GM23248 (cell line): ENCODE measurements around the gene ENOX2. TPM values are rescaled to one million over a fixed set of nuclear protein-coding genes. Genes with fewer than 3 reads are reported as not detected.

ENCODE experiments used
- DNase-seq: peaks from one replicate; pipeline ENCODE4 v3.0.0-alpha.2; 2015
- H2AFZ ChIP-seq: fragments of 200-600 bp; sonication (generic); 2 replicates; pipeline ENCODE4 v1.6.1; 2016; ENCODE audit warnings: antibody characterized with exemption
- H3F3A ChIP-seq: fragments of 200-600 bp; sonication (generic); 2 replicates; pipeline ENCODE4 v1.6.1; 2016; ENCODE audit warnings: mild to moderate bottlenecking, antibody characterized with exemption, mixed run types; ENCODE audit not compliant: insufficient read depth
- H3K27ac ChIP-seq: fragments of 200-600 bp; sonication (generic); 2 replicates; pipeline ENCODE4 v1.5.1; 2016; ENCODE audit warnings: mild to moderate bottlenecking
- H3K27me3 ChIP-seq: fragments of 200-600 bp; sonication (generic); replicated peaks from 2 replicates; pipeline ENCODE4 v1.6.1; 2016; ENCODE audit warnings: mild to moderate bottlenecking; ENCODE audit not compliant: insufficient read depth
- H3K36me3 ChIP-seq: fragments of 200-600 bp; sonication (generic); 2 replicates; pipeline ENCODE4 v1.6.1; 2016; ENCODE audit warnings: low read depth, mild to moderate bottlenecking
- H3K4me1 ChIP-seq: fragments of 200-600 bp; sonication (generic); 2 replicates; pipeline ENCODE4 v1.6.1; 2016; ENCODE audit warnings: mild to moderate bottlenecking; ENCODE audit not compliant: insufficient read depth
- H3K4me2 ChIP-seq: fragments of 200-600 bp; sonication (generic); one replicate; pipeline ENCODE4 v1.6.1; 2016; ENCODE audit warnings: mild to moderate bottlenecking; ENCODE audit not compliant: unreplicated experiment
- H3K4me3 ChIP-seq: fragments of 200-600 bp; sonication (generic); 2 replicates; pipeline ENCODE4 v1.5.1; 2016; ENCODE audit warnings: mild to moderate bottlenecking
- H3K79me2 ChIP-seq: fragments of 200-600 bp; sonication (generic); 2 replicates; pipeline ENCODE4 v1.6.1; 2016; ENCODE audit warnings: mild to moderate bottlenecking; ENCODE audit not compliant: insufficient read depth
- H3K9ac ChIP-seq: fragments of 200-600 bp; sonication (generic); 2 replicates; pipeline ENCODE4 v1.6.1; 2016; ENCODE audit warnings: mild to moderate bottlenecking
- H3K9me2 ChIP-seq: fragments of 200-600 bp; sonication (generic); 2 replicates; pipeline ENCODE4 v1.6.1; 2016; ENCODE audit warnings: mixed run types, mild to moderate bottlenecking, moderate library complexity; ENCODE audit not compliant: insufficient read depth
- H3K9me3 ChIP-seq: fragments of 200-600 bp; sonication (generic); one replicate; pipeline ENCODE4 v1.6.1; 2017; ENCODE audit warnings: low read depth
- H4K20me1 ChIP-seq: fragments of 200-600 bp; sonication (generic); 2 replicates; pipeline ENCODE4 v1.6.0; 2016; ENCODE audit not compliant: insufficient read depth
- EZH2 ChIP-seq: fragments of 200-600 bp; sonication (generic); IDR thresholded peaks from 2 replicates; pipeline ENCODE4 v1.6.1; 2018; ENCODE audit warnings: antibody characterized with exemption, mild to moderate bottlenecking; ENCODE audit not compliant: insufficient read depth, poor library complexity, severe bottlenecking
- EZH2phosphoT487 ChIP-seq: fragments of 200-600 bp; sonication (generic); IDR thresholded peaks from 2 replicates; pipeline ENCODE4 v1.6.1; 2018; ENCODE audit warnings: antibody characterized with exemption, moderate library complexity, mild to moderate bottlenecking, low read depth; ENCODE audit not compliant: insufficient read depth
- WGBS, 2 experiments: methylation state at CpG; one replicate each; pipeline ENCODE4 v1.1.6; 2015 to 2017; ENCODE audit warnings: low lambda C conversion rate in 2 of 2, low coverage in 1 of 2; ENCODE audit errors: missing lambda C conversion rate in 2 of 2; 5-methylcytosine and 5-hydroxymethylcytosine counted together
- in situ Hi-C: fragments of 300-500 bp; cut with MboI; formaldehyde crosslinking; loops from 2 replicates; pipeline ENCODE4 v1.15.0; 2020
- polyA plus RNA-seq: library from polyadenylated mRNA; unstranded; fragments of >200 nt; fragmentation: Nextera tagmentation; extraction: Ambion mirVana; gene quantifications from 2 replicates; pipeline ENCODE4 v1.2.1, GENCODE V29; 2016
- total RNA-seq: library from RNA; depleted of rRNA; stranded (reverse); fragments of >200 nt; shearing (Covaris generic); gene quantifications from 2 replicates; pipeline ENCODE4 v1.2.3, GENCODE V29; 2014

Gene ENOX2
- total and polyA plus RNA-seq, 2 experiments from 2014 or later, result 13.6 to 14.5 TPM

DNA sequence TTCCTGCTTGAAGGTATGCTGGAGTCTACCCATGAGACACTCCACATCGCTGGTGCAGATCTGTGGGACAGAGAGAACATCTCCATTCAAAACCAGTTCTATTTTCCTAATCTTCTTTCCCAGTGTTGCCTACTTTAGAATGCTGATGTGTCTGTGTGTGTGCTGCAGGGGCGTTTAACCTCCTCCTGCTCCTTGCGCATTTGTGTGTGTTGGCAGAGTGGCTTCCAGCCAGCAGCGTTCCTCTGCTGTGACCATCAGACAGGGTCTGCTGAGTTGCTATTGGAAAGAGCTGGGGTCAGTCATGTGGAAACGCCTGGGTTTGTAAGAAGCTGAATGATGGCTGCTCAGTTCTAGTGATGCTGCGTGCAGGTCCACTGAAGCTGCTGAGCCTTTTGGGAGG, 277.6 kb downstream of the ENOX2 start:
- no peak overlapping the region for H3K4me2 ChIP-seq
- no peaks in the 10 kb centered on the region for H3K9me2 ChIP-seq
- H3K4me1 ChIP-seq, result no peaks in the 10 kb centered on the region
- no peak overlapping the region for H3K4me3 ChIP-seq
- H3K27me3 ChIP-seq, result no peaks in the 10 kb centered on the region
- WGBS, 2 experiments, result 96 to 98% methylated on average over 6 of the region's 6 CpGs
- no peak overlapping the region for H3K9ac ChIP-seq
- no peaks in the 10 kb centered on the region for H3K79me2 ChIP-seq
- no peak for DNase-seq
- TF ChIP-seq EZH2 (no peak), EZH2phosphoT487 (no peak)
- H3F3A ChIP-seq, result no peaks in the 10 kb centered on the region
- H3K36me3 ChIP-seq, result no peaks in the 10 kb centered on the region
- in situ Hi-C loops, result no loop called here
- no peak overlapping the region for H3K27ac ChIP-seq
- no peak overlapping the region for H2AFZ ChIP-seq
- H3K9me3 ChIP-seq, result no peaks in the 10 kb centered on the region
- H4K20me1 ChIP-seq, result no peaks in the 10 kb centered on the region

DNA sequence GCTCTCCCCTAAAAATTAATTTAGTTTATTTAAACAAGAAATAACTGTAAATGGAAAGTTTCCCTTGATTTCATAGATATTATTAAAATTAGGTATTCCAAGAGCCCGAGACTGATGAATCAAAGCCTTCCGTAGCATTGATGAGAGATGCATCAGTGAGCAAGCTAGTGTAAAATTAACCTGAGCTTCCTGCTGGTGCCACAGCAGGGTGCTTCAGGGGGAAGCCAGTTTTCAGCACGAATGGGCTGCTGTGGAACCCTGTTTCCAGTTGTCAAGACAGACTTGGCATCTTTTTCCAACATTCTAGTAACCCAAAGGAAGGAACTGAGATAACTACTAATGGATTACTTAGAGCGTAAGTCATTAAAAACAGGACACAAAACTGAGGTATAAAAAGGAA, 279.5 kb downstream of the ENOX2 start:
- Histone ChIP-seq H3K9me2 (no peaks in the 10 kb centered on the region), H3K79me2 (no peaks in the 10 kb centered on the region), H3K4me3 (no peak overlapping the region), H3K9ac (no peak overlapping the region), H3F3A (no peaks in the 10 kb centered on the region), H2AFZ (no peak overlapping the region), H3K4me1 (no peaks in the 10 kb centered on the region), H4K20me1 (no peaks in the 10 kb centered on the region), H3K27ac (no peak overlapping the region), H3K4me2 (no peak overlapping the region), H3K36me3 (no peaks in the 10 kb centered on the region), H3K9me3 (no peaks in the 10 kb centered on the region), H3K27me3 (no peaks in the 10 kb centered on the region)
- no peak for TF ChIP-seq EZH2
- TF ChIP-seq EZH2phosphoT487, result no peak
- no peak for DNase-seq
- in situ Hi-C loops, result no loop called here
- 95 to 98% methylated on average over 4 of the region's 4 CpGs for WGBS, 2 experiments

DNA sequence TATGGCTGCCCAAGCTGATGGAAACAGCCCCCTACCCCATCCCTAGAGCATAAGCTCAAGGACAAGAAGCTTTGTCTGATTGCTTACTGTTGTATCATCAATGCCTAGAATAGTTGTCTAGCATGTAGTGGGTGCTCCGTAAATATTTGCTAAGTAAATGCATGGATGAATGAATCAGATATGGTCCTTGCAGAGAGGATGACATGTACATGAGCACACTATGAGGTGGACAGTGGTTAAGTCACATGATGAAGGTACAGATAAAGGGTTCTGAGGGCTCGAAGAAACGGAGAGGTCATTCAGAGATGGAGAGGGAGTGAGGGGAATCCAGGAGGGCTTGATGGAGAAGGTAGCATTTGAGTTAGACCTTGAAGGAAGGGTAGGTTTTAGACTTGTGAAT, 287.1 kb downstream of the ENOX2 start:
- no peak overlapping the region for H2AFZ ChIP-seq
- no peak overlapping the region for H3K4me3 ChIP-seq
- H3K9me2 ChIP-seq, result no peaks in the 10 kb centered on the region
- H3K27me3 ChIP-seq, result no peaks in the 10 kb centered on the region
- H3K4me2 ChIP-seq, result no peak overlapping the region
- no peak overlapping the region for H3K9ac ChIP-seq
- no peak overlapping the region for H3K27ac ChIP-seq
- H3K4me1 ChIP-seq, result no peaks in the 10 kb centered on the region
- H3K9me3 ChIP-seq, result no peaks in the 10 kb centered on the region
- TF ChIP-seq EZH2phosphoT487, result no peak
- no peaks in the 10 kb centered on the region for H4K20me1 ChIP-seq
- H3F3A ChIP-seq, result no peaks in the 10 kb centered on the region
- no peaks in the 10 kb centered on the region for H3K79me2 ChIP-seq
- DNase-seq, result no peak
- in situ Hi-C loops, result no loop called here
- whole genome bisulfite sequencing, 2 experiments, result 76 to 78% methylated on average over 3 of the region's 3 CpGs
- no peaks in the 10 kb centered on the region for H3K36me3 ChIP-seq

DNA sequence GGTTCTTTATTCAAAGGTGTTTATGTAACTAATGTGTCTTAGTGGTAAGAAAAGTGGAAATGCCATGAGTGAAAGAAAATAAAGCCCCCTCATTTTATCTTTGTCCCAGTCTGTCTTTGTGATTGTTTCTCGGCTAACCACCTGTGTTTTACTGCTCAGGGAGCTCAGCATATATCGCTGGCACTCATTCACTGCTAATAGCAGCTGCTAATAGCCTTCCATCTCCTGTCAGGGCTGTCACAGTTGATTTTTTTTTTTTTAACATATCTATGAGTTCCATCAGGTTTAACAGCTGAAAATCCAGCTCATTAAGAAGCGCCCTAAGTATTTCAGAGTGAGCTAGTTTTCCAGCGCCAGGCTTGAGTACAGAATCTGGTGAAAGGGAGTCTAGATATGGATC, 295.6 kb downstream of the ENOX2 start:
- H3K9me2 ChIP-seq, result no peaks in the 10 kb centered on the region
- no peaks in the 10 kb centered on the region for H3K36me3 ChIP-seq
- no peak for DNase-seq
- no peak overlapping the region for H3K4me3 ChIP-seq
- no peak overlapping the region for H2AFZ ChIP-seq
- no peaks in the 10 kb centered on the region for H3K79me2 ChIP-seq
- H3K27me3 ChIP-seq, result no peaks in the 10 kb centered on the region
- no peaks in the 10 kb centered on the region for H4K20me1 ChIP-seq
- no peaks in the 10 kb centered on the region for H3K9me3 ChIP-seq
- in situ Hi-C loops, result no loop called here
- no peak overlapping the region for H3K4me2 ChIP-seq
- WGBS, 2 experiments, result 90 to 93% methylated on average over 4 of the region's 4 CpGs
- no peak overlapping the region for H3K9ac ChIP-seq
- TF ChIP-seq EZH2 (no peak), EZH2phosphoT487 (no peak)
- no peaks in the 10 kb centered on the region for H3K4me1 ChIP-seq
- no peaks in the 10 kb centered on the region for H3F3A ChIP-seq
- H3K27ac ChIP-seq, result no peak overlapping the region

DNA sequence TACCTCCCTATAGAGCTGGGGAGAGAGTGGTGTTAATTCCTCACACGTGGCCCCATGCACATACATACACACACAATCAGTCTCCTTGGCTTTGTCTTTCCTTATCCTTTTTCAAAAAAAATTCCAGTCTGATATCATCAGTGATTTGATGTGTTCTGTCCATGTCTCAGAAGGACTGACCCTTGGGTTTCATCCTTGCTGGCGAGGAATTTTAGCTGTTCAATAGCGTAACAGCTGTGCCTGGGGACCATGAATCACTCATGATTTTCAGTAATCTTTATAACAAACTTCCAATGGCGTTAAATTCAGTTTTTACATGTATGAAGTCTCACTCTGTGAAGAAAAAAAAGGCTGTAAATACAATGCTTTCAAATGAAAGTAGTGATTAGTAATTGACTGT, 296.6 kb downstream of the ENOX2 start:
- Histone ChIP-seq H3K9ac (no peak overlapping the region), H3K36me3 (no peaks in the 10 kb centered on the region), H3K79me2 (no peaks in the 10 kb centered on the region), H3K4me3 (no peak overlapping the region), H3K27me3 (no peaks in the 10 kb centered on the region), H3F3A (no peaks in the 10 kb centered on the region), H2AFZ (no peak overlapping the region), H4K20me1 (no peaks in the 10 kb centered on the region), H3K9me3 (no peaks in the 10 kb centered on the region), H3K4me1 (no peaks in the 10 kb centered on the region), H3K9me2 (no peaks in the 10 kb centered on the region), H3K4me2 (no peak overlapping the region), H3K27ac (no peak overlapping the region)
- TF ChIP-seq EZH2phosphoT487 (no peak), EZH2 (no peak)
- in situ Hi-C loops, result no loop called here
- WGBS, 2 experiments, result 53 to 57% methylated on average over 4 of the region's 4 CpGs
- DNase-seq, result no peak
